Central memory CD8-positive, alpha-beta T cell (primary cell): ENCODE results near the gene PUM1.
"Not testable (repeated sequence)": the region's sequence is repeated elsewhere in the genome, so short reads cannot be mapped to it uniquely, and the experiment has no call there.

Experiments
- ATAC-seq: fragments of 150-1000 bp; cut with Tn5 transposase; replicated peaks from 2 replicates; pipeline ENCODE4 v1.10.0; 2022; ENCODE audit warnings: mild to moderate bottlenecking, moderate FRiP score, moderate number of reproducible peaks; ENCODE audit not compliant: poor library complexity, severe bottlenecking; ENCODE audit errors: extremely low read depth
- DNase-seq, 2 donors: peaks; one replicate each; pipeline ENCODE4 v3.0.0; 2021; ENCODE audit warnings: low spot score in 2 of 2
- H3K27ac Mint-ChIP-seq: one replicate; pipeline ENCODE4 v1.8.0; 2022; ENCODE audit warnings: low read depth, mild to moderate bottlenecking, moderate library complexity, mixed read lengths
- H3K27me3 Mint-ChIP-seq: one replicate; pipeline ENCODE4 v1.8.0; 2022; ENCODE audit warnings: mixed read lengths
- H3K36me3 Mint-ChIP-seq: one replicate; pipeline ENCODE4 v1.8.0; 2022; ENCODE audit warnings: mild to moderate bottlenecking, moderate library complexity, mixed read lengths; ENCODE audit not compliant: insufficient read depth
- H3K4me1 Mint-ChIP-seq: one replicate; pipeline ENCODE4 v1.8.0; 2022; ENCODE audit warnings: mixed read lengths
- H3K4me3 Mint-ChIP-seq: one replicate; pipeline ENCODE4 v1.8.0; 2022; ENCODE audit warnings: mild to moderate bottlenecking, moderate library complexity, mixed read lengths
- H3K9me3 Mint-ChIP-seq: one replicate; pipeline ENCODE4 v1.8.0; 2022; ENCODE audit warnings: mixed read lengths

The PUM1 gene

GRCh38 chr1:31055501-31055900 lies 10.0 kb downstream of the PUM1 start:
- peaks cover 73% of the 10 kb centered on the region for H3K36me3 Mint-ChIP-seq
- ATAC-seq (no peak), DNase-seq (no peak)
- peaks cover 48% of the 10 kb centered on the region for H3K4me1 Mint-ChIP-seq
- peak overlapping the region; percentile 84 for H3K27ac Mint-ChIP-seq
- no peaks in the 10 kb centered on the region for H3K9me3 Mint-ChIP-seq
- H3K4me3 Mint-ChIP-seq: peak overlapping the region; percentile 57
- no peaks in the 10 kb centered on the region for H3K27me3 Mint-ChIP-seq

- Mint-ChIP-seq H3K4me3 (peak overlapping the region; percentile 57), H3K27ac (peak overlapping the region; percentile 84), H3K27me3 (no peaks in the 10 kb centered on the region), H3K9me3 (no peaks in the 10 kb centered on the region), H3K4me1 (peaks cover 52% of the 10 kb centered on the region), H3K36me3 (peaks cover 77% of the 10 kb centered on the region)
- no peak for ATAC-seq
- DNase-seq: no peak
Observed at GRCh38 chr1:31054958-31055481, 10.5 kb downstream of the PUM1 start.

- H3K27me3 Mint-ChIP-seq: no peaks in the 10 kb centered on the region
- no peaks in the 10 kb centered on the region for H3K9me3 Mint-ChIP-seq
- H3K4me3 Mint-ChIP-seq: peak overlapping the region; percentile 57
- DNase-seq (no peak), ATAC-seq (no peak)
- peaks cover 75% of the 10 kb centered on the region for H3K36me3 Mint-ChIP-seq
- peaks cover 51% of the 10 kb centered on the region for H3K4me1 Mint-ChIP-seq
- H3K27ac Mint-ChIP-seq: peak overlapping the region; percentile 53
Observed at GRCh38 chr1:31054349-31054748, 11.2 kb downstream of the PUM1 start.

GRCh38 chr1:31052613-31053012 lies 12.9 kb downstream of the PUM1 start:
- not testable (repeated sequence) for DNase-seq, H3K4me3 Mint-ChIP-seq, H3K9me3 Mint-ChIP-seq, H3K27me3 Mint-ChIP-seq, H3K27ac Mint-ChIP-seq, ATAC-seq
- H3K4me1 Mint-ChIP-seq: peaks cover 50% of the 10 kb centered on the region
- H3K36me3 Mint-ChIP-seq: peaks cover 63% of the 10 kb centered on the region

- Mint-ChIP-seq H3K4me1 (peaks cover 60% of the 10 kb centered on the region), H3K36me3 (peaks cover 65% of the 10 kb centered on the region), H3K9me3 (no peaks in the 10 kb centered on the region), H3K4me3 (no peak overlapping the region), H3K27me3 (no peaks in the 10 kb centered on the region), H3K27ac (no peak overlapping the region)
- DNase-seq (no peak), ATAC-seq (no peak)
Observed at GRCh38 chr1:31051611-31052010, 13.9 kb downstream of the PUM1 start.

- H3K27ac Mint-ChIP-seq, H3K27me3 Mint-ChIP-seq, H3K4me3 Mint-ChIP-seq, H3K9me3 Mint-ChIP-seq, DNase-seq, ATAC-seq: not testable (repeated sequence)
- H3K4me1 Mint-ChIP-seq: peaks cover 51% of the 10 kb centered on the region
- H3K36me3 Mint-ChIP-seq: peaks cover 49% of the 10 kb centered on the region
Observed at GRCh38 chr1:31047507-31047906, 18.0 kb downstream of the PUM1 start.

GRCh38 chr1:31043631-31044030 lies 21.9 kb downstream of the PUM1 start:
- DNase-seq: no peak
- ATAC-seq: no peak
- Mint-ChIP-seq H3K36me3 (peaks cover 35% of the 10 kb centered on the region), H3K9me3 (no peaks in the 10 kb centered on the region), H3K27ac (peak overlapping the region; percentile 36), H3K4me3 (no peak overlapping the region), H3K4me1 (peaks cover 54% of the 10 kb centered on the region), H3K27me3 (no peaks in the 10 kb centered on the region)

GRCh38 chr1:31042656-31043055 lies 22.9 kb downstream of the PUM1 start:
- Mint-ChIP-seq H3K9me3 (no peaks in the 10 kb centered on the region), H3K4me1 (peaks cover 55% of the 10 kb centered on the region), H3K4me3 (no peak overlapping the region), H3K27me3 (no peaks in the 10 kb centered on the region), H3K27ac (no peak overlapping the region), H3K36me3 (peaks cover 37% of the 10 kb centered on the region)
- DNase-seq (no peak), ATAC-seq (no peak)

- H3K4me1 Mint-ChIP-seq: peaks cover 54% of the 10 kb centered on the region
- peak overlapping the region; percentile 19 for H3K27ac Mint-ChIP-seq
- DNase-seq (no peak), ATAC-seq (no peak)
- no peaks in the 10 kb centered on the region for H3K9me3 Mint-ChIP-seq
- no peak overlapping the region for H3K4me3 Mint-ChIP-seq
- peaks cover 34% of the 10 kb centered on the region for H3K36me3 Mint-ChIP-seq
- no peaks in the 10 kb centered on the region for H3K27me3 Mint-ChIP-seq
Observed at GRCh38 chr1:31041529-31041928, 24.0 kb downstream of the PUM1 start.

- Mint-ChIP-seq H3K27me3 (no peaks in the 10 kb centered on the region), H3K27ac (no peak overlapping the region), H3K9me3 (no peaks in the 10 kb centered on the region), H3K4me3 (no peak overlapping the region), H3K36me3 (peaks cover 32% of the 10 kb centered on the region), H3K4me1 (peaks cover 60% of the 10 kb centered on the region)
- ATAC-seq (no peak), DNase-seq (no peak)
Observed at GRCh38 chr1:31040038-31040437, 25.5 kb downstream of the PUM1 start.

GRCh38 chr1:31038935-31039334 lies 26.6 kb downstream of the PUM1 start:
- H3K4me3 Mint-ChIP-seq, H3K9me3 Mint-ChIP-seq, DNase-seq, H3K27me3 Mint-ChIP-seq, ATAC-seq: not testable (repeated sequence)
- Mint-ChIP-seq H3K27ac (peak overlapping the region; percentile 58), H3K4me1 (peaks cover 69% of the 10 kb centered on the region), H3K36me3 (peaks cover 28% of the 10 kb centered on the region)

- Mint-ChIP-seq H3K4me1 (peaks cover 69% of the 10 kb centered on the region), H3K36me3 (peaks cover 26% of the 10 kb centered on the region), H3K27ac (peak overlapping the region; percentile 58), H3K9me3 (no peaks in the 10 kb centered on the region), H3K4me3 (no peak overlapping the region), H3K27me3 (no peaks in the 10 kb centered on the region)
- DNase-seq (no peak), ATAC-seq (no peak)
Observed at GRCh38 chr1:31038360-31038759, 27.2 kb downstream of the PUM1 start.

GRCh38 chr1:31036749-31037500 lies 28.6 kb downstream of the PUM1 start:
- Mint-ChIP-seq H3K4me3 (no peak overlapping the region), H3K27ac (no peak overlapping the region), H3K36me3 (peaks cover 27% of the 10 kb centered on the region), H3K9me3 (no peaks in the 10 kb centered on the region), H3K27me3 (no peaks in the 10 kb centered on the region), H3K4me1 (peaks cover 71% of the 10 kb centered on the region)
- ATAC-seq (no peak), DNase-seq (no peak)
